AG04449 (cell line): ENCODE results near the gene M1AP.
A peak's percentile ranks its signal among the peaks of the same experiment; 100 is the strongest.

Experiments used
- CTCF ChIA-PET: fragments of 350-600 bp; formaldehyde crosslinking; extraction: SDS; loops from one replicate; lab custom pipeline; 2021; ENCODE audit warnings: antibody characterized with exemption; lab: Yijun Ruan, JAX
- POLR2A ChIA-PET: fragments of 400-600, 350-600 bp; formaldehyde crosslinking; extraction: SDS; loops from one replicate; lab custom pipeline; 2020; ENCODE audit warnings: antibody characterized with exemption, inconsistent platforms; lab: Yijun Ruan, JAX
- DNase-seq: peaks from one replicate; pipeline ENCODE4 v3.0.0-alpha.2; 2010; ENCODE audit warnings: low read depth, low spot score
- H3K4me3 ChIP-seq: 2 replicates; pipeline ENCODE4 v1.5.1; 2011; ENCODE audit warnings: low read depth, mild to moderate bottlenecking, control low read depth, low read length
- CTCF ChIP-seq: IDR thresholded peaks from one replicate; pipeline ENCODE4 v1.5.1; 2011; ENCODE audit warnings: mild to moderate bottlenecking, moderate library complexity, low read length, control low read depth, inconsistent platforms; ENCODE audit not compliant: insufficient read depth; ENCODE audit errors: missing control alignments

The M1AP gene

GRCh38 chr2:74571058-74571457, 77.1 kb downstream of the M1AP start:
- DNase-seq = no peak
- ChIA-PET CTCF (interaction anchor here (1.1 to 15.9 kb wide), 2 partner anchors 15 to 20 kb away, joined by 3 to 204 read pairs; no protein-coding TSS in a partner anchor), POLR2A (no interaction called here)
- TF ChIP-seq CTCF = no peak
- H3K4me3 ChIP-seq = no peak overlapping the region

- H3K4me3 ChIP-seq = no peak overlapping the region
- DNase-seq = no peak
- CTCF ChIA-PET = interaction anchor here (15.9 kb wide), 1 partner anchor 17 kb away, joined by 204 read pairs; no protein-coding TSS in a partner anchor
- TF ChIP-seq CTCF = no peak
- POLR2A ChIA-PET = no interaction called here
Measured at GRCh38 chr2:74569686-74570085, 78.4 kb downstream of the M1AP start.

GRCh38 chr2:74567881-74568280, 80.2 kb downstream of the M1AP start:
- peak; percentile 89 for DNase-seq
- TF ChIP-seq CTCF = no peak
- no peak overlapping the region for H3K4me3 ChIP-seq
- ChIA-PET POLR2A (interaction anchor here (0.6 to 2.5 kb wide), 5 partner anchors 9 to 38 kb away, joined by 3 to 23 read pairs (median 3); partner anchors contain the start of genes AUP1, HTRA2 and LOXL3), CTCF (interaction anchor here (1.1 to 15.9 kb wide), 5 partner anchors 9 to 85 kb away, joined by 3 to 204 read pairs (median 8); partner anchors contain the start of genes CCDC142 and TTC31)

- no peak for TF ChIP-seq CTCF
- ChIA-PET CTCF (interaction anchor here (0.7 to 15.9 kb wide), 6 partner anchors 10 to 84 kb away, joined by 3 to 204 read pairs (median 7); partner anchors contain the start of genes CCDC142 and TTC31), POLR2A (interaction anchor here (0.7 to 2.5 kb wide), 6 partner anchors 8 to 84 kb away, joined by 3 to 23 read pairs (median 5); partner anchors contain the start of genes CCDC142, LOXL3 and TTC31)
- DNase-seq = peak; percentile 97
- no peak overlapping the region for H3K4me3 ChIP-seq
Measured at GRCh38 chr2:74566754-74567085, 81.4 kb downstream of the M1AP start.

GRCh38 chr2:74566076-74566753, 81.9 kb downstream of the M1AP start:
- no peak for TF ChIP-seq CTCF
- POLR2A ChIA-PET = interaction anchor here (1.1 to 2.5 kb wide), 3 partner anchors 10 to 83 kb away, joined by 3 to 23 read pairs (median 7); partner anchors contain the start of genes CCDC142 and TTC31
- H3K4me3 ChIP-seq = no peak overlapping the region
- no peak for DNase-seq
- CTCF ChIA-PET = interaction anchor here (0.7 to 15.9 kb wide), 6 partner anchors 9 to 83 kb away, joined by 3 to 204 read pairs (median 4); partner anchors contain the start of genes CCDC142 and TTC31

GRCh38 chr2:74564222-74564621, 83.9 kb downstream of the M1AP start:
- POLR2A ChIA-PET = interaction anchor here (0.6 to 2.2 kb wide), 4 partner anchors 10 to 29 kb away, joined by 3 to 29 read pairs (median 8); partner anchors contain the start of genes DOK1 and LOXL3
- CTCF ChIA-PET = interaction anchor here (1.0 to 1.5 kb wide), 3 partner anchors 9 to 24 kb away, joined by 4 to 5 read pairs (median 5); partner anchors contain the start of gene DOK1
- peak; percentile 86 for DNase-seq
- no peak overlapping the region for H3K4me3 ChIP-seq
- TF ChIP-seq CTCF = no peak
